ENCODE data around the gene HSPG2.
A peak's percentile ranks its signal among the peaks of the same experiment; 100 is the strongest.

DNA sequence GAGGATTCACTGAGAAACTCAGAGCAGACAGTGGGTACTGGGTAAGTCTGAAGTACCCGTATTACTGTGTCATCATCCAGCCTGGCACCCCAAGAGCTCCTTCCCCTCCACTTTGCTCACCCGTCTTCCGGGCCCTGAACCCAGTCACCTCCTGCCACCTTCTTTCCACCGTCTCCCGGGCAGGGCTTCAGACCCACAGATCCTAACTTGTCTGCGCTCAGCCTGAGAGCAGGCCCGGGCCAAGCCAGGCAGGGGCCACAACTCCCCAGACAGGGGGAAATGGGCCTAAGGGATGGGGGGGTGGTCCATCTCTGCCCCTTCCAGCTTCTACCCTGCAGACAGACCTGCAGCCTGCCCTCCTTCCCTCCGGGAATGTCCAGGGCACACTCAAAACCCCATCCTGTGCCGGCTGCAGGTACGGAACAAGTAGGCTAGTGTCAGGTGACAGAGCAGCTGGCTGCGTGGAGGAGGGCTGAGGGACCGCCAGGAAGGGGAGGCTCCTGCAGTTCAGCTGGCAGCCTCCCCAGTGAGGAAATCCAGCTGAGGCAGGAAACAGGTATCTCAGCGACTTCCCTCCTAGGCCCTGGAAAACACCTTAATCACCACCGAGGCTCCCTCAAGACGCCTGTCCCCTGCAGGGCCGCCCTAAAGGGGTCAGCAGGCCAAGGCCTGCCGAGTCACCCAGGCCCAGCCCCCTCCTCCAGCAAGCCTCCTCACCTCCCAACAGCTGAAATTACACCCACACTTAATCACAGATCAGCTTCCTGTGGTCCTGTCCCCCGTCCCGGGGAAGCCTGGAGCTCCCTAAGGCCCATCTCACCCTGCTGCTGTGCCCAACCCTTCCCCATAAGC is 3.5 kb downstream of the HSPG2 start:
- TF ChIP-seq, protein P1, sequence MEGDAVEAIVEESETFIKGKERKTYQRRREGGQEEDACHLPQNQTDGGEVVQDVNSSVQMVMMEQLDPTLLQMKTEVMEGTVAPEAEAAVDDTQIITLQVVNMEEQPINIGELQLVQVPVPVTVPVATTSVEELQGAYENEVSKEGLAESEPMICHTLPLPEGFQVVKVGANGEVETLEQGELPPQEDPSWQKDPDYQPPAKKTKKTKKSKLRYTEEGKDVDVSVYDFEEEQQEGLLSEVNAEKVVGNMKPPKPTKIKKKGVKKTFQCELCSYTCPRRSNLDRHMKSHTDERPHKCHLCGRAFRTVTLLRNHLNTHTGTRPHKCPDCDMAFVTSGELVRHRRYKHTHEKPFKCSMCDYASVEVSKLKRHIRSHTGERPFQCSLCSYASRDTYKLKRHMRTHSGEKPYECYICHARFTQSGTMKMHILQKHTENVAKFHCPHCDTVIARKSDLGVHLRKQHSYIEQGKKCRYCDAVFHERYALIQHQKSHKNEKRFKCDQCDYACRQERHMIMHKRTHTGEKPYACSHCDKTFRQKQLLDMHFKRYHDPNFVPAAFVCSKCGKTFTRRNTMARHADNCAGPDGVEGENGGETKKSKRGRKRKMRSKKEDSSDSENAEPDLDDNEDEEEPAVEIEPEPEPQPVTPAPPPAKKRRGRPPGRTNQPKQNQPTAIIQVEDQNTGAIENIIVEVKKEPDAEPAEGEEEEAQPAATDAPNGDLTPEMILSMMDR (IDR thresholded peaks at IDR 0.05): no peak
- TF ChIP-seq POLR2A (IDR thresholded peaks at IDR 0.05): peak; percentile 28 to 44
- TF ChIP-seq POLR2AphosphoS5 (IDR thresholded peaks at IDR 0.05): peak; percentile 74

All from gastroesophageal sphincter (tissue), 3 donors.